Left hindlimb (tissue), 1 donor: ENCODE results near the gene TTLL9.

ENCODE experiments used
- DNase-seq: peaks from one replicate; pipeline ENCODE4 v3.0.0-alpha.2; 2018

Gene TTLL9

DNA sequence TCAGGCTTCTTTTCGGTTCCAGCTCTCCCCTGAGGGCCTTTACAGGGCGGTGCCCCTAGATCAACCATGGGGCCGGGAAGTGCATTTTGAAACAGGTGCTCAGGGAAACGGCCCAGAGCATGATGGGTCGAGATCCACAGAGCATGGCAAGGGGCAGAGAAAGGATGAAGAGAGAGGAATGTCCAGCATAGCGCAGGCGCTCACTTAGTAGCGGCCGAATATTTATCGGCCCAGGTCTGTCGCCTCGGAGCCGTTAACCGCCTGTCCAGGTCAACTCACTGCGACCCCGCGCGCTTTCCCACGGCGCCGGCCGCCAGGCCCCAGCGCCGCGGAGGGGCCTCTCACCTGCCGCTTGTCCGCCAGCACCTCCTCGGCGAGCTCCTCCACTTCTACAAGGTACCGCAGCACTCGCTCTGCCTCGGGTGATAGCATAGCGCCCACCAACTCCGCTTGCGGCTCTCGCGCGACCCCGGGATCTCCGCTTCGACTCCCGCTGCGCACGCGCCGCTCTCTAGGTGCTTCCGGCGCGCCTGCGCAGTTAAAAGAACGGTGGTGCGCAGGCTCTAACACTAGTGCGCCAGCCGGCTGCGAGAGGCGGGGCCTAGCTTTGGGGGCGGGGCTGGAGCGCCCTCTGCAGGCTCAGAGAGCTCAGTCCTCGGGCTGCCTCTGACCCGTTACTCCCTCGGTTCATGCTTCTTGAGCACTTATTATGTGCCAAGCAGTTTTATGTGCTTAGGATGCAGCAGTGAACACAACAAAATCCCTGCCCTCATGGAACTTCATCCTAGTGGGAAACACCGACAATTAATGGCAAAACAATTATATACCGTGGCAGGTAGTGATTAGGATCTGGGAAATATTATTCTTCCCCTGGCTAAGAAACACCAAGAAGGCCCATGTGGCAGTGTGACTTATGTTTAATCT is 81.4 kb downstream of the TTLL9 start, which contains the start of gene PDRG1:
Gene PDRG1, minus strand, starts transcription at position 517 of the 924 bp plus-strand sequence. Its CDS starts 85 bp downstream, at position 432.
- DNase-seq, result peak; percentile 95

DNA sequence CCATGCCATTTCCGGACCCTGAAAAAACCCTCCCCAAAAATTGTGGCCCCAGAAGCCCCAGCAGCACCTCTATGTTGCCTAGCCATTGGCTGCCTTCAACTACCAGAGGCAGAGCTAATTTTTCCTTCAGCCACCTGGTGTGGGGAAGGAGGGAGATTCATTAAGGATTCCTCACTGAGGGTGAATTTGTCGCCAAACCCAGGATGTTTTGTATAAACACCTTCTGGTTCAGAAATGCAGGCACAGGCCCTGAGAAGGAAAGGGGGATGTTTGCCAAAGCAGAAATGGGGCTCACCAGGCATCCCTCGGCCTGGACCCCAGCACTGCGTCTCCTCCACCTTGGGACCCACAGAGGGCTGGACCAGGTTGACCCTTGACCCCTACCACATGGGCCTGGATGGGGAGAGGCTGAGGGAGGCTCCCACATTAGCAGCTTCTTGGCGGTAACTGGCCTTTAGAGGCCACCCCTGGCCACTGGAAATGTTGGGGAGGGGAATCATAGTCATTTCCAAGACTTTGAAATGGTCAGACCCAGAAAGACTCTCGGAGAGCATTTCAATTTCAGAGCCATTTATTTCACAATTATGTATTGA is 83.2 kb downstream of the TTLL9 start:
- DNase-seq, result no peak

DNA sequence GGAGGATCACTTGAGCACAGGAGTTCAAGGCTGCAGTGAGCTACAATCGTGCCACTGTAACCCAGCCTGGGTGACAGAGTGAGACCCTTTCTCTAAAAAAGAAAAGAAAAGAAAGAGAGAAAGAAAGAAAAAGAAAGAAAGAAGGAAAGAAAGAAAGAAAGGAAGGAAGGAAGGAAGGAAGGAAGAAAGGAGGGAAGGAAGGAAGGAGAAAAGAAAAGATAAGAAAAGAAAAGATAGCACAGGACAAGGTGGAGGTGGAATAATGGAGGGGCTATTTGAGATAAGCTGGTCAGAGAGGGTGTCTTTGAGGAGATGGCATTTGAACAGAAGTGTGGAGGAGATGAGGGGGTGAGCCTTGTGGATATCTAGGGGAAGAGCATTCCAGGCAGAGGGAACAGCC is 84.1 kb downstream of the TTLL9 start:
- DNase-seq, result no peak

DNA sequence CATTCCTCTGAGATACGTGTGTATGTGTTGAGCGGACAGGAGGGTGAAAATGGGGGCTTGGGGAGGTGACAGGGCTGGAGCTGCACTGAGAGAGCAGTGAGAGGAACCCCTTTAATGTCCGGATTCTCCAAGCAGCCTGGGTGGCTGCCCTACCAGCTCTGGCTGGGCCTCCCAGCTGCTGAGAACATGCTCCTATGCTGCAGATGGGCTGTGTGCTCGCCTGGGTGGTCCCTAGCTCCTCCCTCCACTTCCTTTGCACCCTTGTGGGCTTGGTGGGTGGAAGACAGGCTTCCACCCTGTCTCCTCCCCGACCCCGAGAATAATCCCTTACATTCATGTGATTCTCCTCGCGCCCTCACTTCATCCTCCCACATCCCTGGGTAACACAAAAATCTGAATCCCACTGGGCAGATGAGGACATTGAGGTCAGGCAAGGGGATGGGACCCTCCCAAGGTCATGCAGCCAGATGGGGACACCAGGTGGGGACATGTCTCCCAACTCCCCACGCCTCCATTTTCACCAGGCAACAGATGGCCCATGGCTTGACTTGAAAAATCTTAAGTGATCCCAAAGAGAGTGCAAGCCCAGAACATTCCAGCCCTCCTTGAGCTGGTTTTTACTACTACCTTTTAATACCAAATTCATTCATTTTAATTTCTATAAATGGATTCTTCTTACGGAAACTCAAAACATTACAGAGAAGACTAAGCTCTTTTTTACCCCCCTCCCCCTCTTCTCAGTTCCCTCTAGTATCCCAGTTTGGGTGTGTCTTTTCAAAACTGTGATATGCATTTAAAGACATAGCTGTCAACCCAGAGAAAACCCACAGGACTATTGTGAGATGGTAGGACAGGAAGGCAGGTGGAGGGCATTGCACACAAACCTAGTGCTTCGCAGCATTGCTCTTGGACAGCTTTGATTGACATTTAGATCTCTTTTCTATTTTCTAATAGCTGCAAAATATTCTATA is 86.4 kb downstream of the TTLL9 start:
- no peak for DNase-seq

DNA sequence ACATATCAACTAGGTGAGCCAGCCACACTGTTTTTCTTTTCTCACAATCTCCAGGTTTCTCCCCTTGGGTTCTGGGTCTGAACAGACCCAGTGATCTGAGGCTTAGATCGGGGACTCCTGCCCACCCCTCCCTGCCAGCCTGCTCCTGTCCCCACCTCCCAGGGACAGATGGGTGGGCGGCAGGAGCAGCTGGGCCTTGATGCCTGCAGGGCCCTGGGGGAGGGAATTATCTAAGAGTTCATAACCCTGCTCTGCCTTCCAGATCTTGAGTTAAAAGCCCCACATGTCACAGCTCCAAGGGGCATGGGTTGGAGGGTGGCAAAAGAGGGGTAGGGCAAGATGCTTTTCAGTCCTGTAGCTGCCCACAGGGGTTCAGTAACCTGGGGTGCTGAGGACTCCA is 92.3 kb downstream of the TTLL9 start:
- no peak for DNase-seq

DNA sequence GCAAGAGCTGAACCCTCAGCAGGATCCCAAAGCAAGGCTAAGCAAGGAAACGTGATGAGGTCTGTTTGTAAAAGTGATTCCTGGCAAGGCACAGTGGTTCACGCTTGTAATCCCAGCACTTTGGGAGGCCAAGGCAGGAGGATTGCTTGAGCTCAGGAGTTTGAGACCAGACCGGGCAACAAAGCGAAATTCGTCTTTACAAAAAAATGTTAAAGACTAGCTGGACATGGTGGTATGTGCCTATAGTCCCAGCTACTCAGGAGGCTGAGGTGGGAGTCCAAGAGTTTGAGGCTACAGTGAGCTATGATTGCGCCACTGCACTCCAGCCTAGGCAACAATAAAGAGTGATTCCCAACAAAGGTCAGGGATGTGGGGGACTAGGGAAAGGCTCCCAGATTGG is 93.5 kb downstream of the TTLL9 start:
- no peak for DNase-seq

DNA sequence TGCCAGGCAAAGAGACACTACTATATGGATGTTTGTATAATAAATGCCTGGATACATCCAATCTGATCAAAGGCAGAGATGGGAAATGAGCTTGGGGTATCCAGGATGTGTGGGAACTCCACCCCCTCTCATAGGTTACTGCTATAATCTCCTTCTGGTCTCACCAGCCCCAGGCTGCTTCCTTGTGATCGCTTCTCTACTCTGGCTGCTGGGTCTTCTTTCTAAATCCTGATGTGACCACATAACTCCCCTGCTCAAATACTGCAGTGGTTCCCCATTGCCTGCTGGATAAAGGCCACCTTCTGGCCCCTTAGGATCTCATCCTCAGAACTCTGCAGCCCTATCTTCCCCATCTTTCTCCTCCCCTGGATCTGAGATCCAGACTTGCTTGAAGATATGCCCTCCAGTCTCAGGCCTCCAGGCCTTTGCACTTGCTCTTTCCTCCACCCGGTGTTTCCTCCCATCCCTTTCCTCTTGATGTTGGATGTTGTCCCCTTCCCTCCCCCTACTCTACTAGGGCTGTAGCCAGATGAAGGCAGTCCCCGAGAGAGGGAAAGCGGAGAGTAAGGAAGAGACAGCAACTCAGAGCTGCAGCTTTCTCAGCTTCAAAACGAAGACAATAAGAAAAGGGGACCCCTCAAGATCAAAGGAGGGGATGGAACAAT is 96.7 kb downstream of the TTLL9 start:
- no peak for DNase-seq

DNA sequence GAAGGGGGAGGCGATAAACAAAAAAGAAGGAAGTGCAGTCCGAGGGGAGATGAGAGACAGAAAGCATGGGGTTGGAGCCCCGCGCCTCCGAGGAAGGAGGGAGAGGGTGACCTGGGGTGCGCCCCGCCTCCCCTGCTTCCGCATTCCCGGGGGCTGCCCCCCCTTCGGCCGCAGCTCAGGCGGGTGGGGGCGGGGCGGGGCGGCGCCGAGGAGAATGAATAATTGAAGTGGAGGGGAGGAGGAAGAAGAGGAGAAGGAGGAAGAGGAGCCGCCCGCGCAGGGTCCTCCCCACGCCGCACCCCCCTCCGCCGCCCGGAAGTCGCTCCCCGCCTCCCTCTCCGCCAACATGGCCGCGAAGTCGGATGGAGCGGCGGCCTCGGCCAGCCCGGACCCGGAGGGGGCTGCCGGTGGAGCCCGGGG is 97.4 kb downstream of the TTLL9 start, which contains the start of gene XKR7:
Gene XKR7, plus strand, starts transcription at position 322 of the 420 bp plus-strand sequence. Its CDS starts 25 bp downstream, at position 347.
- no peak for DNase-seq

DNA sequence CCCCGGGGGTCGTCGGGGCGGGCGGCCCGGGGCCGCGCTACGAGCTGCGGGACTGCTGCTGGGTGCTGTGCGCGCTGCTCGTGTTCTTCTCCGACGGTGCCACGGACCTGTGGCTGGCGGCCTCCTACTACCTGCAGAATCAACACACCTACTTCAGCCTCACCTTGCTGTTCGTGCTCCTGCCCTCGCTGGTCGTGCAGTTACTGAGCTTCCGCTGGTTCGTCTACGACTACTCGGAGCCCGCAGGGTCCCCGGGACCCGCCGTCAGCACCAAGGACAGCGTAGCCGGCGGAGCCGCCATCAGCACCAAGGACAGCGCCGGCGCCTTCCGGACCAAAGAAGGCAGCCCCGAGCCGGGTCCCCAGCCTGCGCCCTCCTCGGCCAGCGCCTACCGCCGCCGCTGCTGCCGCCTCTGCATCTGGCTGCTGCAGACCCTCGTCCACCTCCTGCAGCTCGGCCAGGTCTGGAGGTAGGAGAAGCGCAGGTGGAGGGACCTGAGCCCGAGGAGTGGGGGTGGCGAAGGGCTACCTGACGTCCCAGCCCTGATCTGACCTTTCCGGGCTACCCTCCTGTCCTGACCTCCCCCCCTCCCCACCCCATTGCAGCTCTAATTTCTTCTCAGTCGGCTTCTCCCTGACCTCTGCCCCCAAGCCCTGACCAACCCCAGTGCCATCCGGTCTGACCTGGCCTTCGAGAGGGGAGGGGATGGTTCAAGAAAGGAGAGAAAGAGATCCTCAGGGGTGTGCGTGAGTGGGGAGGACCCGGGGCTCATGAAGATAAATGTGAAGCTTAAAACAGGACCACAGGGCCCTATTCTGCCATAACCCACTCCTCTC is 98.1 kb downstream of the TTLL9 start:
- DNase-seq, result peak; percentile 89

DNA sequence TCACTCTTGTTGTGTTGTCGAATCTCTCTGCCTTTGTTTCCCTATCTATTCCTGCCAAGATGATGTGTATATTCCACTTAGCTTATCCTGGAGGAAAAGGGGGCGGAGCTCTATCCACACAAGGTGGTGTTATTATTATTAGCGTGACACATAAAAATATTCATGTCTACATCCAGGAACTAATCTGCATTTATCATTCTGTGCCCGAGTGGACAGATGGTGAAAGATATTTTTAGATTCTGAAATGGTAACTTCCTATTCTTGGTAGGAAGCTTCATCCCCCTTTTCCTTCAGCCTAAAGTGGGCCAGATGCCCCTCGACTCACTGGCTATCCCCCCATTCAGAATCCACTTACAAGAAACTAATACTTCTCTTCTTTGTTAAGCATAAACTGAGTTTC is 99.6 kb downstream of the TTLL9 start:
- no peak for DNase-seq

DNA sequence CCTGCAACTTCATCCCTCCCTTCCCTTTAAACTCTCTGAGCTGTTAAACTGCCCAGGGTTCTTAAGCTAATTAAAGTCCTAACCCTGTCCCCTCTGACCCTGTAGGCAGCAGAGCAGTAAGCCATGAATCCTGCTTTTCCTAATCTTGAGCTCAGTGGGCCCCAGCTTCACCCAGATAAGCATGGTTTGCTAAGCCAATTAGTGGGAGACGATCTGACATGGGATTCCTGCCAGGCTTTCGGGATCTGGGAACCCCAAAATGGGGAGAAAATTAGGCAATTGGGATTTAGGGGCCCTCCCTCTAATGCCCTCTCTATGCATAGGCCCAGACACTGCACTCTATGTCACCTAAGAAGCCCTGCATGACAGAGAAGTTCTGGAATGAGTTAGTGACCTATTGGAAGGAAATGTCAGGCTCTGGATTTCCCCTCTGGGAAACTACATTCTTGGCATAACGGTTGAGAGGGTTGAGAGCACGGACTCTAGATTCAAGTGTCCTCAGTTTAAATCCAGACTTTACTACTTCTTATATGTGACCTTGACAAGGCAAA is 102.1 kb downstream of the TTLL9 start:
- no peak for DNase-seq

DNA sequence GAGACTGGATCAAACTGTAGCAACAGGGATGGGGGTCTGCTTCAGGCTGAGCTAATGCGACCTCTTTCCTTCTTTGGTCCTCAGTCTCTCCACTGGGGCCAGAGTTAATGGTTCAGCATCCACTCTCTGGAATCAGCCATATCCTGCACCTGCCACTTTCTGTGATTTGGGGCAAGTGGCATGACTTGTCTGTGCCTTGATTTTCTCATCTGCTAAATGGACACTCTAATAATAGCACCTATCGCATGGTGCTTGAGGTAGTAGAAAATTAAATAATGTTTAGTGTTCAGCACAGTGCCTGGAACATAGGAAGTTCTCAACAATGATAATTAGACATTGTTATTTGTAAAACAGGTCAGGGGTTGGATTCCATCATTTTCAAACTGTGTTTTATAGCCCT is 103.9 kb downstream of the TTLL9 start:
- DNase-seq, result no peak

DNA sequence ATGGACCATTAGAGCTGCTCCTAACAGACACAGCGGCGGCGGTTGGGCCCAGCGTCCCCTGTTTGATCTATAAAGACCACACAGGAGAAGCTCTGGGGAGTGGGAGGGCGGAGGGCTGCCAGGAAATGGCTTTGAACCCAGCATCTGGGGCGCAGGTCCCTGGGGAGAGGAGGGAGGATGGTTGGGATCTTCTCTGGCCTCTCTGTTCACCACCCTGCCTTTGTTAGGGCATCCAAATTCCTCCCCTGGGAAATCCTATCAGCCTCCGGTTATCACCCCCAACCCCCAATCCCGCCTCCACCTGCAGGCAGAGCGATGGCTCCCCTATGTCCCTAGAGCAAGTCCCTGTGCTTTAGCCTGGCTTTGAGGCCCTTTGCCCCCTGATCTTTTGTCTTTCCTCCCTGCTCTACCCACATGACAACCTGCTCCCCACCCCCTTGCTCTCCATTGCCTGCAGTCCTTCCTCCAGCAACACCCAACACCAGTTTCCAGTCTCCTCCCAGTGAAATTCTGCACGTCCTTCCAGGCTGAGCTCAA is 104.6 kb downstream of the TTLL9 start:
- no peak for DNase-seq

DNA sequence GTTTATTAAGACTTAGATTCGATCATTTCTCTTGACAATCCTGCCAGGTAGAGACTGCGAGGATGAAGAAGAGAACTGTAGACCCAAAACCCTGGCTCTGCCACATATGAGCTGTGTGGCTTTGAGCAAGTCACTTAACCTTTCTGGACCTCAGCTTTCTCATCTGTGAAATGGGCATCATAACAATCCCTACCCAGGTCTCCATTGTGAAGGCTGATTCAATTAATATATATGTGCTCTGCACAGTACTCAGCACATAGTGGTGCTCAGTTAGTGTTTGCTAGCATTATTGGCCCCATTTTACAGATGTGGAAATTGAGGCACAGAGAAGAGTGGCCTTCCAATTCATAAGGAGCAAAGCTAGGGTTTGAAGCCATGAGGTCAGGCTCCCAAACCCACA is 105.4 kb downstream of the TTLL9 start:
- DNase-seq, result no peak

DNA sequence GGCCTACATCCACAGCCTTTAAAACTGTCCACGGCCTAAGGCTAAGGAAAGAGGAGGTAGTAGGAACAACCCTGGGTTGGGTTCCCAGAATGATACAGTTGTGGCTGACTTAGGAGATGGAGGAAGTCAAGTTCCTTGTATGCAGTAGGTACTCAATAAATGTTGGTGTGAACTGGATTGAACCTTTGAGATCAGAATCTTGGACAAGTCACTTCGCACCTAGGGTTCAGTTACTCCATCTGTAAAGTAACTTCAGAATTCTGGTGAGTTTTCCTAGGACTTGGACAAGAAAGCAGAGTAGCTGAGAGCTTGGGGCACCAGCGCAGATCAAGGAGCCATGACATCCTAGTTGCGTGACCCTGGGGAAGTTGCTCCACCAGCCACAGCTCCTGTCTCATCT is 106.6 kb downstream of the TTLL9 start:
- DNase-seq, result no peak

DNA sequence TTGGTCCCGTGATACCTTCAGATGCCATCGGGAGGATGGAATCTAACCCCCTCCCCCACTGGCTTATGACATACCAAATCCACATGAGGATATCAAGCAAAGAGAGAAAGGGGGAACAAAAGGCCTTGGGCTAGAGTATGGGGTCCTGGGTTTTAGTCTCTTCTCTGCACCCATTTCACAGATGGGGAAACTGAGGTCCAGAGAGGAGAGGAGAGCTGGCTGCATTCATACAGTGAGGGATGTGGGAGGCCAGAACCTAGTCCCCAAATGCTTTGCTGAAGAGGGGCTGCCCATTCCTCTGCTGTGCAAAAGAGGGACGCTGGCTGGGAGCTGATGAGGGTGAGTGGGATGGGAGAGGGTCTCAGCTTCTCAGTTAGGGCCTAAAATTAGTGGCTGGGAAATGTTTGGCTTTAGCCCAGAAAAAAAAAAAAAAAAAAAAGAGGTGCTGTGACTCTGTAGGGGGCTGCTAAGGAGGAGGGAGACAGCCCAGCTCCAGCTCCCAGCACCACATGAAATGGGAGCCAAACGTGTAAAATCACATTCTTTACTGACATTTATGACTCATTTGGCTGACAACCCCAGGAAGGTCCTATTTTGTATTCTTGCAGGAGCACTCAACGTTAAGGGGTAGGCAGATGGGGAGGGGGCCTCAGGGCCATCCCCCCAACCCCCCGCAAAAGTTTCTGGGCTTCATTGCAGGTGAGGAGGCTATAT is 109.4 kb downstream of the TTLL9 start:
- DNase-seq, result no peak

DNA sequence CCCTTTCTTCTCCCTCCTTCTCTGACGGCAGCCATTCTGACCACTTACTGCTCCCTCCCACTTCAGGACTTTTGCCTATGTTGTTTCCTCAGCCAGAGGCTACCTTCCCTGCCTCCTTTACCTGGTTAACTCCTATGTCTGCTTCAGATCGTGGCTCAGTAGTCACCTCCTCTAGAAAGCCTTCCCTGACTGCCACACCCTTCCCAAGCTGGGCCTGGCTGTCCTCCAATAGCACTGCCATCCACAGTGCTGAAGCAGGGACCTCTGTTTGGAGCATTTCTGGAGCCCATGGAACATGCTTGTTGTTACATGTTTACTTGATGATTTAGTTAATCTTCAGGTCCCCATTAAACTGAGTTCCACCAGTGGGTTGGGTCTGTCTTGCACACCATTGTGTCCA is 111.3 kb downstream of the TTLL9 start:
- DNase-seq, result no peak

DNA sequence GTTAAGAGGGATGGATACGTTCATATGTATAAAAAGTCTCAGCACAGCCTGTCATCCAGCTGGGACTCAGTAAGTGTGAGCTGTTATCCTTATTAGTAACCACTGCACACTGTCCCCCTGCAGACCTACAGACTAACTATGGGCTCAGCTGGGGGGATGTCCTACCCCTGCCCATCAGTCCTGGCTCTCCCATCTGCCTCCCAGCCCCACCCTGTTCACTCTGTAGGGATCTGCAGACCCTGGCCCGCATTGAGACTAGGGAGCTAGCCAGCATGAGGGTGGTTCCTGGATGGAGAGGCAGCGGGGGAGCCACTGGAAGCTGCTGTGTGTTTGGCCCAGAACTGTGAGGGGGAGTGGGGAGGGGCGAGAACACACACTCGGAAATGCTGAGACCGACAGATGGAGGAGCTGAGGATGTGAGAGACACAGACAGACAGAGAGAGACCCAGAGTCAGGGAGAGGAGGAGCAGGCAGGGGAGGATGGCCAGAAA is 114.6 kb downstream of the TTLL9 start:
- no peak for DNase-seq

DNA sequence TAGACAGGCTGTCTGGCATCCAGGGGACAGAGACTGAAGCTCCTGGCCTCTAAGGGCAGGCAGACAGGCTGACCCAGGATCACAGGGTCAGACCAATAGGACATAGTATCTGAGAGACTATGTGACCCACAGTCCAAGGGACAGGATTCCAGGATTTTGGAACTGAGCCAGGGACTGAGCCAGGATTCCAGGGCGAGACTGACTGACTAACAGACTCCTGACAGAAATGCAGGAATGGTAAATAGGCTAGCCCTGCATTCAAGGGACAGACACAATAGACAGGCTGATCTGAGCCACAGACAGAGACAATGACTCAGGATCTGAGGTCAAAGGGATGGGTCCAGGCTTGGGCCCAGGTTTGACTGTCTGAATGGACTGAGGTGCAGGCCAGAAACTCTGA is 117.3 kb downstream of the TTLL9 start:
- no peak for DNase-seq

DNA sequence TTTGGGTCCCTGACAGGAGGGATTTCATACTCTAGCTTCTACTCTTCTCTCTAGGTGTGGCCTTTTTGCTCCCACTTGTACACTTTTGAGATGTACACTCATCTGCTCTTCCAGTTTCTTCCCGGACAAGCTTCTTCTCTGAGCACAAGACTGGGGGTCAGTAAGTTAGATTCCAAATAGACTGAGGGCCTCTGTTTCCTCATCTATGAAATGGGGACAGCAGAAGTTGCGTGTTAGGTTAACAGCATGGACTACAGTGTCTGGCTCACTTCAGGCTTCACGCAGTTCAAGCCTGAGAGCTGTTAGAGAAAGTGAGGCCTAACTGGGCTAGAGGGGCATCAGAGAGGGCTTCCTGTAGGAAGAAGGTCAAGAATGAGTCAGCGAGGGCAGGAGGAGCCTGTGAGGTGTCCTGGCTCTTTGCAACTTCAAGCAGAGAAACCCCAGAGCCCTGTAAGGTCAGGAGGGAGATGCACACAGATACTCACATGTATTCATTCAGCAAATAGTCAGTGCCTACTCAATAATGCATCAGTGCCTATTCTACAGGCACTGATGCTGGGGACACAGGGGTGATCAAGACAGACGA is 118.1 kb downstream of the TTLL9 start:
- DNase-seq, result no peak
